HUDEP-2 (cell line): Measurements from ENCODE around the gene SLC2A4.

Experiments used
- DNase-seq, 76 experiments: peaks; one replicate each; lab custom pipeline; 2025; ENCODE audit not compliant: unreplicated experiment in 76 of 76; lab: John Stamatoyannopoulos, UW

Gene SLC2A4

GRCh38 chr17:7281074-7281952 is at the start of gene SLC2A4:
SLC2A4 (plus strand) TSS chr17:7281718; CDS start chr17:7281935, 217 bp downstream.
- peak in 73 of 76 experiments; percentile 46 to 99 (median 96) for DNase-seq

- DNase-seq: no peak
Observed at GRCh38 chr17:7232114-7232513, 49.4 kb upstream of the SLC2A4 start.

GRCh38 chr17:7233701-7234082 is 47.8 kb upstream of the SLC2A4 start:
- DNase-seq: peak in 4 of 76 experiments; percentile 41 to 61 (median 44)

GRCh38 chr17:7234083-7234951 is 47.2 kb upstream of the SLC2A4 start, which contains the start of gene DVL2:
DVL2 (minus strand) TSS chr17:7234517; CDS start chr17:7234262, 255 bp downstream.
- DNase-seq: peak in 74 of 76 experiments; percentile 14 to 96 (median 91)

- peak in 33 of 76 experiments; percentile 3 to 63 (median 29) for DNase-seq
Observed at GRCh38 chr17:7235693-7236665, 45.5 kb upstream of the SLC2A4 start.

- DNase-seq: no peak
Observed at GRCh38 chr17:7236808-7237207, 44.7 kb upstream of the SLC2A4 start.

- no peak for DNase-seq
Observed at GRCh38 chr17:7237266-7237760, 44.2 kb upstream of the SLC2A4 start.

- peak in 61 of 76 experiments; percentile 17 to 89 (median 75) for DNase-seq
Observed at GRCh38 chr17:7237761-7238419, 43.6 kb upstream of the SLC2A4 start.

- peak in 29 of 76 experiments; percentile 16 to 55 (median 35) for DNase-seq
Observed at GRCh38 chr17:7238420-7239090, 43.0 kb upstream of the SLC2A4 start.

- peak in 75 of 76 experiments; percentile 76 to 100 (median 98) for DNase-seq
Observed at GRCh38 chr17:7239091-7240027, 42.2 kb upstream of the SLC2A4 start, which contains the start of gene PHF23. PHF23 (minus strand) TSS chr17:7239457; CDS start chr17:7239279, 178 bp downstream.

- no peak for DNase-seq
Observed at GRCh38 chr17:7240375-7240774, 41.1 kb upstream of the SLC2A4 start.

GRCh38 chr17:7241090-7241733 is 40.3 kb upstream of the SLC2A4 start:
- no peak for DNase-seq

- peak in 70 of 76 experiments; percentile 43 to 93 (median 86) for DNase-seq
Observed at GRCh38 chr17:7241783-7242716, 39.5 kb upstream of the SLC2A4 start, which contains the start of gene GABARAP. GABARAP (minus strand) TSS chr17:7242449; CDS start chr17:7242330, 119 bp downstream.

- peak in 74 of 76 experiments; percentile 21 to 94 (median 88) for DNase-seq
Observed at GRCh38 chr17:7242717-7243452, 38.6 kb upstream of the SLC2A4 start.

- DNase-seq: no peak
Observed at GRCh38 chr17:7243453-7243729, 38.1 kb upstream of the SLC2A4 start.
